Activated gamma-delta T cell treated with Interleukin-2 at 50 U/mL for 16 hours (primary cell): ENCODE data around the gene NAPB.

Source experiments
- DNase-seq: peaks from one replicate; pipeline ENCODE4 v3.0.0-alpha.2; 2020

The NAPB gene

DNA sequence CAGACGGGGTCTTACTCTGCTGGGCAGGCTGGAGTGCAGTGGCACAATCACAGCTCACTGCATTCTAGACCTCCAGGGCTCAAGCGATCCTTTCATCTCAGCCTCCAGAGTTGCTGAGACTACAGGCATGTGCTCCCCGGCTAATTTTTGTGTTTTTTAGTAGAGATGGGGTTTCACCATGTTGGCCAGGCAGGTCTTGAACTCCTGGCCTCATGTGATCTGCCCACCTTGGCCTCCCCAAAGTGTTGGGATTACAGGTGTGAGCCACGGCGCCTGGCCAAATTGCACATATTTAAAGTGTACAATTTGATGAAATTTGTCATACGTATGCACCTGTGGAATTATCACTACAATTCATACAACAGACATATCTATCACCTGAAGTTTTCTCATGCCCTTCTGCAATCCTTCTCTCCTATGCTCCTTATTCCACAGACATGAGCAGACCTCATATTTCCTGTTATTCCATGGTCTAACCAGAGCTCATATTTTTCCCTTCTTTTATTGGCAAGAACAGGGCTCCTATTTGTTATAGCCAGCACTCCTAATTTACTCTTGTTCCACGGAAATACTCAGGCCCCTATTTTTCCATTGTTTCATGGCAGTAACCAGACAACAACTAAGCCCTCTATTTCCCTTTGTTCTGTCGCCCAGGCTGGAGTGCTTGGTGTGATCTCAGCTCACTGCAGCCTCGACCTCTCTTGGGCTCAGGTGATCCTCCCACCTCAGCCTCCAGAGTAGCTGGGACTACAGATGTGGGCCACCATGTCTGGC, 16.0 kb upstream of the NAPB start:
- no peak for DNase-seq

DNA sequence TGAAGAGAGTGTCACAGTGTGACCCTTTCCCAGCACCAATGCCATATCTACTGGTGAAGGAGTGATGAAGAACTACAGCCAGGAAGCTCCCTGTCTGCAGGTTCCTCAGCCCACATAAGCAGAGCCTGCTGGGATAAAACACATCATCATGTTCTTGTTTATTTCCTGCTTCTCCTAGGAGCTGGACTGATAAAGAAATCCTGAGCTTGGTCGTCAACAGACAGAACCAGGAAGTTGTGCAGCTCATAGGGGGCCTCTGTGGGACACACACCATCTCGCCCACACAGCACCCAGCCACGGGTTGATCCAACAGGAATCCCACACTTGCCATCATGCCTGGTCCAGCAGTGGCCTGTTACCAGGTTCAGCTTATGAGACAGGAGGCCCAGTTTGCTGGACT, 15.4 kb upstream of the NAPB start:
- DNase-seq = no peak

DNA sequence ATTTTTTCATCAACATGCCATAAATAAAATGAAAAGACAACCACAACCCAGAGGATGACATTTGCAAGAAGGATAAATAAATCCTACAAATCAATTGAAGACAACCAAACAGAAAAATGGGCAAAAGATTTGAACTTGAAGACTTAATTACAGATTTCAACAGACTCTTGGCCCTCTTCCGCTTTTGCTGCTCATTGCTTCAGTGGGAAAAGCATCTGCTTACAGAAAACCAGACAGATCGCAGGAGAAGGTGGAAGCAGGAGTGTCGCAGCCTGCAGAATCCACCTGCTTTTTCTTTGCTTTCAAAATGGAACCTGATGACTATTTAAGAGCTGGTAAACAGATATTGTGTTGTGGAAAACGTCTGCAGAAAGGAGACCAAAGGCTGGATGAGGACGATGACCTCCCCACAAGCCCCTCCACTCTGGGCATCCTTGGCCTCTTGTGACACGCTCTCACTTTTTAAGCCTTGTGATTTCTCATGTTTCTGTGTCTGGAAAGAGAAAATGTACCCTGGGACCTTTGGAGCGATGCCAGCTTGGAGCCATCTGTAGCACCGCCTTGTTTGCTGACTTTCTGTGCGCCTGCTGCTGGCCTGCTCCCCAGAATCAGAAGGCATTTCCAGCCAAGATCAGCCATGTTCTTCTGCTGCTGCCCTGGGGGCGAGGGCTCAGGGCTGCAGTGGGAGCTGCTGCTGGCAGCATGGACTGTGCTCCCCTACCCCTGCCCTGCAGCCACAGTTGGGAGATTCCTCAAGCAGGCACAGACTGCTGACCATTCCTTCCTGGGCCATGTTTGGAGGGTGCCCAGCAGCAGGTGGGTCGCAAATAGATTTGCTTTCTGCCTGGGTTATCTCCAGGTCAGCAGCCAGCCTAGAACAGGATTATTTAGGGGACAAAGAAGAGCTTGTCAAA, 14.6 kb upstream of the NAPB start:
- DNase-seq = no peak

- no peak for DNase-seq
Observed at GRCh38 chr20:23434521-23435313, 13.4 kb upstream of the NAPB start.

- DNase-seq = no peak
Observed at GRCh38 chr20:23433628-23434027, 12.3 kb upstream of the NAPB start.

DNA sequence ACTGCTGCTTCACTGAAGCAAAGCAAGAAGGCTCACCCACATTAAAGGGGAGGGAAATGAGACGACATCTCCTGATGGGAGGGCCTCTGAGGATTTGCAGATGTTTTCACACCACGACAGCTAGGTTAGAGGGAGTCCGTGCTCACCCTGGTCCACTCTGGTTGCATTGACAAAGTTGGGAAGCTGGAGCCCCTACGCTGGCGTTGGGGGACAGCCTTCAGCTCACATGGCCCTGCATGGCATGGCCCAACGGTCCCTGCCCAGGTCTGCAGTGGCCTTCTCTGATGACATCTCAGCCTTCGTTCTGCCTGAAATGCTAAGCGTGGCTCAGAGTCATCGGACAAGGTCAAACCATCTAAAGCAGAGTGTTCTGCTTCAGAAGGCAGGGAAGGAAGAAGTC, 3.8 kb upstream of the NAPB start:
- DNase-seq = no peak

DNA sequence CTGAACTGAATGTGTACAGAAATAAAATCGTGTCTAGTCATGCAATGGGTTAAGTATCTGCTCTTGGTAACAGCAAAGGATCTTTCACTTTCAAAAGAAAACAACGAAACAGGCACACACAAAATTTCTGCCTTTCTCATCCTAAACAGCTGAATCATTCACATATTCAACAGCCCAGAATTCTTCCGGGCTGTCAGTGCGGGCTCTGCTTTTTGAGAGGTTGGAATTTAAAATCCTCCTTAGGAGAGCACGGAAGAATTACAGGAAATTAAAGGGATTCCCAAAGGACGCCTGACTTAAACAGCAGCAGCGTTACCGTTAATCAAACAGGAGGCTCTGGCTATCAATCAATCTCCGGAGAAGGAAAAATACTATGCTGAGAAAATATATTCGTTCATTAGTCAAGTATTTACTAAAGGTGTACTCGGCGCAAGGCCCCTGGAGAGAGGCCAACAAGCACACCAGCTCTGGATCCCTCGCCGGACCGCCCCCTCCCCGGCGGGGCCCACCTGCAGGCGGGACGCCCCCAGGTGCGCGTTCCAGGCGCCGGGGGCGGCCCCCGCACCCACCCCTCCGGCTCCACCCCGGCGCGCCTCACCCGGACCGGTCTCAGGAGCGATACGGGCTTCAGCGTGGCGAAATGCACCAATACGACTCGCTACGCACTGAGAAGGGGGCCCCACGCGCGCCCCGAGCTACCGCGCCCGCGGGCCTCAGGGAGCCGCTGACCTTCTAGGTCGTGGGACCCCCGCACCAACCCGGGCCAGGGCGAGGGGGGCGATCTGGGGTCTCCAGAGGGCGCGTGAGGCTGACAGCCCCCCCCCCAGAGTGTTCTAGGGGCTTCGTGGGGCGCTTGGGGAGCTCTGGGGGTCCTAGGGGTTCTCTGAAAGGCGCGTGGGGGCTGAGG, 1.0 kb downstream of the NAPB start:
- DNase-seq = peak; percentile 30

- no peak for DNase-seq
Observed at GRCh38 chr20:23419657-23419994, 1.7 kb downstream of the NAPB start.

DNA sequence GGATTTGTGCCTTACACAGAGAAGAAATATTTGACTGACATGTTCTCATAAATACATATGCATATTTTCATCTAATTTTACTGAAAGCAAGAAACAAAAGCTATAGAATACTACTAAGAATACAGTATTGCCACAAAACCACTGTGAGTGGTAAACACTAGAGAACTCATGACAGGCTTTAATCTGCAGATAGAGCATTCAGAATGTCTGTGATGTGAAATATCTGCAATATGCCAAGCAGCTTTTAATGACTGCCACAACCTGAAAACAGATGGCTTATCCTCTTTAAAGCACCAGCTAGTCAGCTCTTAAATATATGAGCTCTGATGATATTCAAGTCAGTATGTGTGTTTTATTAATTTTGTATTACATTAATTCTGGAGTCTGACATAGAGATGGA, 3.4 kb downstream of the NAPB start:
- DNase-seq = no peak

GRCh38 chr20:23415959-23416583, 5.2 kb downstream of the NAPB start:
- no peak for DNase-seq

GRCh38 chr20:23415555-23415954, 5.7 kb downstream of the NAPB start:
- no peak for DNase-seq

GRCh38 chr20:23414526-23415188, 6.6 kb downstream of the NAPB start:
- no peak for DNase-seq

DNA sequence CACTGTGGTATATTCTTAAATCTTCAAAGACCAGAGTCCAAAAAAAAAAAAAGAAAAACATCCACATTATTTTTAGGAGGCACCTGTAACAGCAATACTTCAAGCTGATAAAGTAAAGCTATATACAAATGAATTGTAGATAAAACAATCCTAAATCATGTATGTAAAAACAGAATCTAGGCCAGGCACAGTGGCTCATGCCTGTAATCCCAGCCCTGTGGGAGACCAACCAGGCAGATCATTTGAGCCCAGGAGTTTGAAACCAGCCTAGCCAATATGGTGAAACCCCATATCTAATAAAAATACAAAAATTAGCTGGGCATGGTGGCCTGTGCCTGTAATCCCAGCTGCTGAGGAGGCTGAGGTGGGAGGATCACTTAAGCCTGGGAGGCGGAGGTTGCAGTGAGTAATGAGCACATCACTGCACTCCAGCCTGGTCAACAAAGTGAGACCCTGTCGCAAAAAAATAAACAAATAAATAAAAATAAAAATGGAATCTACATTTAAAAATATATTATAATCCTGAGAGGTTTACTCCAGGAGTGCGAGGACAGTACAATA, 7.3 kb downstream of the NAPB start:
- DNase-seq = no peak

- no peak for DNase-seq
Observed at GRCh38 chr20:23412026-23412425, 9.3 kb downstream of the NAPB start.

- no peak for DNase-seq
Observed at GRCh38 chr20:23410916-23411695, 10.2 kb downstream of the NAPB start.

DNA sequence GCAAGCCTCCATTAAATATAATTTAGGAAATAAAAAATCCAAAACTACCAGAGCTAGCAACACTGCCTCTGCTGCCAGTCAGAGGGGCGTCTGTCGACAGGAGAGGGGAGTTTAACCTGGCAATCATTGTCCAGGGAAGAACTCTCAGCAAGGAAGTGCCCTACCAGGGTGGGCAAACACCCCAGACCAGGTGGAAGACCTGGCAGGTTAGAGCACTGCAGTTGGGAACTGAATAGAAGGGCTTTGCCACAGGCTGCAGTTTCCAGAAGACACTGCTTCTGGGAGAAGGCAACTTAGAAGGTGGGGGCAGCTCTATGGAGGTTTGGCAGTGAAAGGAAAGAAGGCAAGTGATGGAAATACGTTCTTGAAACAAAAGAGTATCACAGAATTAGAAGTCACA, 11.5 kb downstream of the NAPB start:
- DNase-seq = no peak

DNA sequence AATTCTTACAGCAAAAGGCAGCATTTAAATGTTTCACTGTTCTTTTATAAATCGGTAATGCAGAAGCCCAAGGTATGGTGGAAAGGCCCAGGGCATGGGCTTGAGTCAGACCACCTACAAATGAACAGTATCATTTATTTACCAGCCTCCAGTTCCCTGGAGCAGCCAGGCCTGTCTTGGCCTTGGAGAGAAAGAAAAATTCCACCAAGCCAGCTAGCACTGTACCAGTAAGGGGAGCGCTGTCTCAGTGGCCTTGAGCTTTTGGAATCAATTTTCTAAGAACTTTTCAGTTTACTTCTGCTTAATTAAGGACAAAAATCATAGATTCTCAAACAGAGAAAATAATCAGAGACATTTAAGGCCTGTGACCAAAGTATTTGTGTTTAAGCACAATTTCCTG, 12.3 kb downstream of the NAPB start:
- no peak for DNase-seq

DNA sequence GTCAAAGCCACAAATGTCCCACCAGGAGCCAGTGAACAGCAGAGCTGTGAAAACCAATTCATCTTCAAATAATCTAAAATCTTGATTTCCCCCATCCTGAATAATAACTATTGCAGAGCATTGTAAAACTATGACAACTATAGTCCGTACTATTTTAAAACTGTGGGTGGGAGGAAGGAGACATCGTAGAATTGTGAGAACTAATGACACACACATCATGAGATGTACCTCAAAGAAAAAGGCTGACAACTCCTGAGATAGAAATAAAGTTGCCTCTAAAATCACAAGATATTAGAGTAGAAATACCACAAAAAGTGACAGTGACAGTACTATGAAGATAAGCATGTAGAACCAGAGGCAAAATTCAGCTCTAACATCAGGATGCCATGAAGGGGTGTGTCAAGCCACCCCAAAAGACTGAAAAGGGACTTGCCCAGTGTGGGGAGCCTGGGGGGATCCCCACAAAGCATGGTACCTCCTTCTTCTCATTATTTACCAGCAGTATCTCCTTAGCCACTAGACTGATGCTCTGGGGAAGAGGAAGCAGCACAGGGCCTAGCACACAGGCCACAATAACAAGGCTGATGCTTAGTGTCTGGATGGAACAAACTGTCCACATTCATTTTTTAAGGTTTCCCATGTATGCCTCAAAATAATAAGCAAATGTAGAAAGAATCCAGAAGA, 13.4 kb downstream of the NAPB start:
- DNase-seq = no peak

- no peak for DNase-seq
Observed at GRCh38 chr20:23406880-23407279, 14.4 kb downstream of the NAPB start.

DNA sequence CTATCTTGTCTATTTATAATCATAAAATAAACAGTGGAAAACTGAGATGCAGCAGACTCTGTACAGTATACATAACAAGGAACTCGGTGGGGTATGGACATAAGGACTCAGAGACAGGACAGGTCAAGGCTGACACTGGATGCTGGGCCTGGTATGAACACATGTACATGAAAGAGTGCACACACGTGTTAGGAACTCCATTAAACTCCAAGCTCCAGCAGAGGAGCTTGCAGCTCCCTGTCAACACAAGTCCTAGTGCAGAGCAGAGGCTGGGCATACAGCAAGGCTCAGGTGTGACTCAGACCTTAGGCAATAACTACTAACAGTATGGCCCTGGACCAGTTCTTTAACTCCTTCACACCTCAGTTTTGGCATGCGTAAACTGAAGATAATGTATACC, 17.1 kb downstream of the NAPB start:
- no peak for DNase-seq
